ENCODE data around the gene ALPK1.

DNA sequence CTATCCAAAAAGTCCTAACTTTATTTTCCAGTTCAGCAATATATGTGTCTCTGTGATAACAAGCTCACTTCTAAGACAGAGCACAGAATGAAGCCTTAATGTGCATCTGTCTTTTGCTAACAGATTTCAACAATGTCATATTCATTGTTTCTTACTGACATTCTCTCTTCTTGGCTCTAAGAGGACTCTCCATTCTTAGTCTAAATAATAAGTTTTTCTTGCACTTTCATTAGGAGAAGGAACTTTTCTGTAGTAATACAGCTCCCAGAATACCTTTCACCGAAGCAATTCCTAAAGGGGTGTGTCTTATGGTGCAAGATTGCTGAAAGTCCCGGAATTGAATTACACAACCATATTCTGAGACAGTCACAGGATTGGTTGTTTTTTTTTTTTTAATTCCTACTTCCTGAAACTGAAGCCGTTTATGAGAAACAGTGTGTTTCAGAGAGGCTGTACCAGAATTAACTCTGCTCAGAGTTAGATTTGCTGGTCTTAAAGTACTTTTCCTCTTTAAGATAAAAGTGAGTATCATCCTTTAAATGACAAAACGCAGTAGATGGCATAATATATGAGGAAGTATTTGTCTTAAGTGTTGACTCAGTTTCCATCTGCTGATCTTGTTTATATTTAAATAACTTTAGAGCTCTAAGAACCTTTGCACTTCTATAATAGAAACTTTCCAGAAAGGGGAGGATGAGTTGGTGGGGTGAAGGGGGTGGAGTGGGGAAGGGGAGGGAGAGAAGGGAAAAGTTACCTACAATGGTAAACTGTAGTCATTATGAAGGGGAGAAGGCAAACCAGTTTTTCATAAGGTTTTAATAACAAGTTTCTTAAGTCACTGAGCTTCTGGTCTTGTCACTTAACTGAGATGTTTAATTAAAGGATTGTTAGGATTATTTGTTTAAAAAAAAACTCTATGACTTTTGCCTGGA lies at the start of gene ALPK1:
- TF ChIP-seq, protein P1, sequence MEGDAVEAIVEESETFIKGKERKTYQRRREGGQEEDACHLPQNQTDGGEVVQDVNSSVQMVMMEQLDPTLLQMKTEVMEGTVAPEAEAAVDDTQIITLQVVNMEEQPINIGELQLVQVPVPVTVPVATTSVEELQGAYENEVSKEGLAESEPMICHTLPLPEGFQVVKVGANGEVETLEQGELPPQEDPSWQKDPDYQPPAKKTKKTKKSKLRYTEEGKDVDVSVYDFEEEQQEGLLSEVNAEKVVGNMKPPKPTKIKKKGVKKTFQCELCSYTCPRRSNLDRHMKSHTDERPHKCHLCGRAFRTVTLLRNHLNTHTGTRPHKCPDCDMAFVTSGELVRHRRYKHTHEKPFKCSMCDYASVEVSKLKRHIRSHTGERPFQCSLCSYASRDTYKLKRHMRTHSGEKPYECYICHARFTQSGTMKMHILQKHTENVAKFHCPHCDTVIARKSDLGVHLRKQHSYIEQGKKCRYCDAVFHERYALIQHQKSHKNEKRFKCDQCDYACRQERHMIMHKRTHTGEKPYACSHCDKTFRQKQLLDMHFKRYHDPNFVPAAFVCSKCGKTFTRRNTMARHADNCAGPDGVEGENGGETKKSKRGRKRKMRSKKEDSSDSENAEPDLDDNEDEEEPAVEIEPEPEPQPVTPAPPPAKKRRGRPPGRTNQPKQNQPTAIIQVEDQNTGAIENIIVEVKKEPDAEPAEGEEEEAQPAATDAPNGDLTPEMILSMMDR (IDR thresholded peaks at IDR 0.05): peak in 1 of 5 experiments; percentile 10
- peak; percentile 82 to 93 for TF ChIP-seq EP300 (IDR thresholded peaks at IDR 0.05)
- peak; percentile 37 to 49 for TF ChIP-seq POLR2A (IDR thresholded peaks at IDR 0.05)

Measured in tibial nerve (tissue), 4 donors.